Endodermal cell (in vitro differentiated cells): ENCODE measurements around the gene ZNF765. TPM values are rescaled to one million over a fixed set of nuclear protein-coding genes. Genes with fewer than 3 reads are reported as not detected.
"Not testable (repeated sequence)": the region's sequence is repeated elsewhere in the genome, so short reads cannot be mapped to it uniquely, and the experiment has no call there.

ENCODE experiments used
- DNase-seq: peaks from one replicate; pipeline ENCODE4 v3.0.0-alpha.2; 2017
- H3K27ac ChIP-seq: 2 replicates; pipeline ENCODE4 v1.5.1; 2013; ENCODE audit warnings: mild to moderate bottlenecking, low read depth, low read length, moderate library complexity
- H3K27me3 ChIP-seq: 2 replicates; pipeline ENCODE4 v1.6.1; 2013; ENCODE audit warnings: mild to moderate bottlenecking, low read length, moderate library complexity; ENCODE audit not compliant: insufficient read depth, control insufficient read depth, poor library complexity, severe bottlenecking
- H3K36me3 ChIP-seq: 2 replicates; pipeline ENCODE4 v1.7.0; 2013; ENCODE audit warnings: mild to moderate bottlenecking, low read length, moderate library complexity; ENCODE audit not compliant: control insufficient read depth, insufficient read depth
- H3K4me1 ChIP-seq: one replicate; pipeline ENCODE4 v1.7.0; 2013; ENCODE audit warnings: low read length; ENCODE audit not compliant: control insufficient read depth, insufficient read depth
- H3K4me3 ChIP-seq: 2 replicates; pipeline ENCODE4 v1.5.1; 2013; ENCODE audit warnings: mild to moderate bottlenecking, low read length, moderate library complexity
- H3K9ac ChIP-seq: 2 replicates; pipeline ENCODE4 v1.6.1; 2013; ENCODE audit warnings: mild to moderate bottlenecking, low read length, moderate library complexity; ENCODE audit not compliant: poor library complexity, severe bottlenecking; ENCODE audit errors: extremely low read depth
- H3K9me3 ChIP-seq: 2 replicates; pipeline ENCODE4 v1.6.1; 2013; ENCODE audit warnings: mild to moderate bottlenecking, low read length, moderate library complexity; ENCODE audit not compliant: control insufficient read depth
- H3K27ac Mint-ChIP-seq: 2 replicates; pipeline ENCODE4 v1.8.0; 2020; ENCODE audit warnings: mixed read lengths
- H3K27me3 Mint-ChIP-seq: 2 replicates; pipeline ENCODE4 v1.8.0; 2021; ENCODE audit warnings: mild to moderate bottlenecking, mixed read lengths; ENCODE audit not compliant: insufficient read depth
- H3K36me3 Mint-ChIP-seq: 2 replicates; pipeline ENCODE4 v1.8.0; 2020; ENCODE audit warnings: low read depth, mixed read lengths
- H3K4me1 Mint-ChIP-seq: 2 replicates; pipeline ENCODE4 v1.8.0; 2020; ENCODE audit warnings: mixed read lengths
- H3K4me3 Mint-ChIP-seq: 2 replicates; pipeline ENCODE4 v1.8.0; 2020; ENCODE audit warnings: mild to moderate bottlenecking, moderate library complexity, mixed read lengths
- H3K9me3 Mint-ChIP-seq: 2 replicates; pipeline ENCODE4 v1.8.0; 2020; ENCODE audit warnings: mild to moderate bottlenecking, mixed read lengths
- CTCF ChIP-seq: fragments of 200-600 bp; sonication (generic); conservative IDR thresholded peaks from 2 replicates; pipeline ENCODE4 v1.5.0; 2021; ENCODE audit warnings: antibody characterized with exemption, mild to moderate bottlenecking
- WGBS, 2 experiments: methylation state at CpG; one replicate each; pipeline versions ENCODE4 v1.1.5 to v1.1.7; 2013; ENCODE audit warnings: missing lambda C conversion rate in 2 of 2, mixed read lengths in 1 of 2; ENCODE audit not compliant: insufficient coverage in 1 of 2, insufficient read length in 1 of 2; 5-methylcytosine and 5-hydroxymethylcytosine counted together
- total RNA-seq, 2 donors: library from RNA; stranded (reverse); fragmentation: NEBNext Ultra II Directional in 1 of 2; extraction: Animal tissue kit (Norgen Biotek cat#: 25700) in 1 of 2; gene quantifications; 2 replicates in 1 of 2; 3 replicates in 1 of 2; pipeline ENCODE4 v1.2.1, GENCODE V29; 2021

The ZNF765 gene
- total RNA-seq, 2 donors from 2014 or later, result 30.1 to 35.9 TPM

- not testable (repeated sequence) for H3K9me3 Mint-ChIP-seq, H3K27ac ChIP-seq, H3K27me3 Mint-ChIP-seq, H3K4me1 ChIP-seq, H3K27me3 ChIP-seq, H3K27ac Mint-ChIP-seq, H3K9me3 ChIP-seq, H3K9ac ChIP-seq, H3K36me3 ChIP-seq
- Mint-ChIP-seq H3K4me1 (peaks cover 40% of the 10 kb centered on the region), H3K36me3 (peaks cover 13% of the 10 kb centered on the region), H3K4me3 (peak overlapping the region; percentile 42)
- H3K4me3 ChIP-seq, result peak overlapping the region; percentile 58
- 91% methylated on average over 5 of the region's 8 CpGs; no CpG with 5 or more reads in 1 of the 2 experiments for WGBS, 2 experiments
- TF ChIP-seq CTCF, result peak; percentile 61
- DNase-seq, result peak; percentile 55
These were observed 28.7 kb downstream of the ZNF765 start for GRCh38 chr19:53423680-53424079.

- no peaks in the 10 kb centered on the region for H3K9me3 ChIP-seq
- WGBS, 2 experiments, result 34 to 57% methylated on average over 2 to 9 of the region's 9 CpGs
- peaks cover 37% of the 10 kb centered on the region for H3K4me1 Mint-ChIP-seq
- no peaks in the 10 kb centered on the region for H3K36me3 ChIP-seq
- no peak overlapping the region for H3K9ac ChIP-seq
- H3K9me3 Mint-ChIP-seq, result no peaks in the 10 kb centered on the region
- peak; percentile 91 for DNase-seq
- no peaks in the 10 kb centered on the region for H3K27me3 ChIP-seq
- no peak overlapping the region for H3K4me3 ChIP-seq
- peak; percentile 94 for TF ChIP-seq CTCF
- H3K27me3 Mint-ChIP-seq, result no peaks in the 10 kb centered on the region
- H3K4me1 ChIP-seq, result peaks cover 7% of the 10 kb centered on the region
- peak overlapping the region; percentile 42 for H3K4me3 Mint-ChIP-seq
- H3K27ac ChIP-seq, result no peak overlapping the region
- H3K36me3 Mint-ChIP-seq, result peaks cover 16% of the 10 kb centered on the region
- H3K27ac Mint-ChIP-seq, result peak overlapping the region; percentile 21
These were observed 30.1 kb downstream of the ZNF765 start for GRCh38 chr19:53424968-53425597.

GRCh38 chr19:53431399-53432087 is 36.6 kb downstream of the ZNF765 start, which contains the start of gene ZNF761:
Gene ZNF761, plus strand, starts transcription at chr19:53431984. Its CDS starts 15,285 bp downstream, at chr19:53447269.
- Histone ChIP-seq H3K9me3 (no peaks in the 10 kb centered on the region), H3K27ac (no peak within 1 kb of the TSS), H3K36me3 (peaks cover 30% of the 10 kb centered on the region), H3K9ac (peak within 1 kb of the TSS; percentile 90), H3K27me3 (no peaks in the 10 kb centered on the region), H3K4me3 (peak within 1 kb of the TSS; percentile 87), H3K4me1 (peaks cover 9% of the 10 kb centered on the region)
- 0 to 2% methylated on average over 18 to 46 of the region's 46 CpGs for WGBS, 2 experiments
- Mint-ChIP-seq H3K9me3 (no peaks in the 10 kb centered on the region), H3K4me3 (peak within 1 kb of the TSS; percentile 97), H3K4me1 (peaks cover 47% of the 10 kb centered on the region), H3K27ac (peak within 1 kb of the TSS; percentile 99), H3K27me3 (no peaks in the 10 kb centered on the region), H3K36me3 (peaks cover 39% of the 10 kb centered on the region)
- DNase-seq, result peak; percentile 99
- peak; percentile 60 for TF ChIP-seq CTCF
